GM12891 (cell line): ENCODE measurements around the gene ADARB1.

Experiments
- PAX5 ChIP-seq: IDR thresholded peaks from 2 replicates; pipeline ENCODE4 v1.6.1; 2011; ENCODE audit warnings: low read length, moderate library complexity, mild to moderate bottlenecking; ENCODE audit not compliant: insufficient read depth, severe bottlenecking
- POLR2A ChIP-seq: IDR thresholded peaks from 2 replicates; pipeline ENCODE4 v1.6.1; 2011; ENCODE audit warnings: low read depth, low read length, control low read depth
- POLR2AphosphoS5 ChIP-seq: IDR thresholded peaks from 2 replicates; pipeline ENCODE4 v1.6.1; 2011; ENCODE audit warnings: low read depth, low read length, control low read depth
- SPI1 ChIP-seq: IDR thresholded peaks from 2 replicates; pipeline ENCODE4 v1.6.1; 2011; ENCODE audit warnings: low read depth, low read length, control low read depth
- TAF1 ChIP-seq: IDR thresholded peaks from 2 replicates; pipeline ENCODE4 v1.6.1; 2011; ENCODE audit warnings: low read depth, low read length, control low read depth

DNA sequence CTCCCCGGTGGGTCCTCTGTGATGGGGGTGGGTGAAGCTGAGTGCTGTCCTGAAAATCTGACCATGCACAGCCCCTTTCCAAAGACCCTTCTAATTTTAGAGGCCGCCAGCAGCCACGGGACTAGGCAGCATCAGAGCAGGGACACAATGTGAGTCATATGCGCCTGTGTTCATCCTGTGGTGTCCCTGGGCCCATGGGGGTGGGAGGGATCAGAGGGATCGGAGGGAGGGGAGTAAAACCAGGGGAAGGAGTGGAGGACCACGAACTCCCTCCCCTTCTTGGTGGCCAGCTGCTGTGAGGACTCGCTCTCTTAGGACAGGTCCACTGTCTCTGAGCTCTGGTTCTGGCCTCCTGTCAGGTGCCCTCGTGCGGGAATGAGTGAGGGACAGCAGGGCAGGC is 61.5 kb downstream of the ADARB1 start:
- TF ChIP-seq POLR2A (no peak), POLR2AphosphoS5 (no peak), TAF1 (no peak), SPI1 (no peak), PAX5 (no peak)
